Body of pancreas (tissue), 4 donors: ENCODE measurements around the gene RFC2.

ENCODE experiments used
- POLR2A ChIP-seq, 3 donors: fragments of 450-650 bp; IDR thresholded peaks; one replicate each; pipeline ENCODE4 v1.6.1; 2016; ENCODE audit warnings: antibody characterized with exemption in 3 of 3, mild to moderate bottlenecking in 2 of 3
- TF ChIP-seq, protein P1 (sequence below), 7 experiments: fragments of 450-650 bp in 4 of 7; fragments of 200-600 bp in 3 of 7; sonication (generic) in 3 of 7; IDR thresholded peaks; one replicate each; pipeline ENCODE4 v1.5.1; 2016 to 2019; ENCODE audit warnings: antibody characterized with exemption in 7 of 7

DNA sequence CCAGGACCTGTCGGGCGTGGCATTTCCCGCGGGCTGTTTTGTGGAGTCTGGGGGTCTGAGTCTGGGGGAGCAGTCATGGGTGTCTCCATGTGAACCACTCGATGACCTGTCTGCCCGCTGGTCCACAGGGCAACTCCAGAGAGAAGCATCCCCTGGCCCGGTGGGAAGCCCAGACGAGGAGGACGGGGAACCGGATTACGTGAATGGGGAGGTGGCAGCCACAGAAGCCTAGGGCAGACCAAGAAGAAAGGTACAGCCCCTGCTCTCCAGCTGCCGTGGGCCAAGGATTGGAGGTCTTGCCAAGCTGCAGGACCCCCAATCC is 29.7 kb downstream of the RFC2 start:
- no peak for TF ChIP-seq POLR2A (IDR thresholded peaks at IDR 0.05)
- TF ChIP-seq, protein P1, sequence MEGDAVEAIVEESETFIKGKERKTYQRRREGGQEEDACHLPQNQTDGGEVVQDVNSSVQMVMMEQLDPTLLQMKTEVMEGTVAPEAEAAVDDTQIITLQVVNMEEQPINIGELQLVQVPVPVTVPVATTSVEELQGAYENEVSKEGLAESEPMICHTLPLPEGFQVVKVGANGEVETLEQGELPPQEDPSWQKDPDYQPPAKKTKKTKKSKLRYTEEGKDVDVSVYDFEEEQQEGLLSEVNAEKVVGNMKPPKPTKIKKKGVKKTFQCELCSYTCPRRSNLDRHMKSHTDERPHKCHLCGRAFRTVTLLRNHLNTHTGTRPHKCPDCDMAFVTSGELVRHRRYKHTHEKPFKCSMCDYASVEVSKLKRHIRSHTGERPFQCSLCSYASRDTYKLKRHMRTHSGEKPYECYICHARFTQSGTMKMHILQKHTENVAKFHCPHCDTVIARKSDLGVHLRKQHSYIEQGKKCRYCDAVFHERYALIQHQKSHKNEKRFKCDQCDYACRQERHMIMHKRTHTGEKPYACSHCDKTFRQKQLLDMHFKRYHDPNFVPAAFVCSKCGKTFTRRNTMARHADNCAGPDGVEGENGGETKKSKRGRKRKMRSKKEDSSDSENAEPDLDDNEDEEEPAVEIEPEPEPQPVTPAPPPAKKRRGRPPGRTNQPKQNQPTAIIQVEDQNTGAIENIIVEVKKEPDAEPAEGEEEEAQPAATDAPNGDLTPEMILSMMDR (IDR thresholded peaks at IDR 0.05), result no peak
